Left kidney (tissue), 1 donor: Measurements from ENCODE around the gene EIF3B. TPM values are rescaled to one million over a fixed set of nuclear protein-coding genes. Genes with fewer than 3 reads are reported as not detected.

Source experiments
- polyA plus RNA-seq: library from polyadenylated mRNA; unstranded; fragments of 120-200 nt; gene quantifications from one replicate; pipeline ENCODE4 v1.2.1, GENCODE V29; 2013; ENCODE audit not compliant: insufficient read length

The EIF3B gene
- polyA plus RNA-seq, 1 donor, result 187 TPM

Other genes with a start within 250 kb of the EIF3B start
- 21.8 TPM for gene MAD1L1, start 121.9 kb upstream of the EIF3B start, polyA plus RNA-seq
- 40.3 TPM for gene MRM2, start 112.6 kb upstream of the EIF3B start, polyA plus RNA-seq
- gene NUDT1, start 112.6 kb upstream of the EIF3B start, polyA plus RNA-seq, result 23.1 TPM
- 38.8 TPM for gene SNX8, start 40.4 kb upstream of the EIF3B start, polyA plus RNA-seq
- gene CHST12, start 48.8 kb downstream of the EIF3B start, polyA plus RNA-seq, result 8.9 TPM
- not detected for gene GRIFIN, start 121.6 kb downstream of the EIF3B start, polyA plus RNA-seq
- 25.7 TPM for gene LFNG, start 164.9 kb downstream of the EIF3B start, polyA plus RNA-seq
- gene BRAT1, start 200.7 kb downstream of the EIF3B start, polyA plus RNA-seq, result 23.2 TPM
- 26.5 TPM for gene IQCE, start 204.2 kb downstream of the EIF3B start, polyA plus RNA-seq